NCI-H345 (cell line): Measurements from ENCODE around the gene RAD23B.

Experiments used
- DNase-seq: peaks from one replicate; lab custom pipeline; 2025; lab: John Stamatoyannopoulos, UW

Gene RAD23B

GRCh38 chr9:107268560-107268959 lies 14.5 kb upstream of the RAD23B start:
- no peak for DNase-seq

GRCh38 chr9:107269254-107269653 lies 13.8 kb upstream of the RAD23B start:
- no peak for DNase-seq

- DNase-seq: no peak
Observed at GRCh38 chr9:107269681-107270080, 13.4 kb upstream of the RAD23B start.

- DNase-seq: no peak
Observed at GRCh38 chr9:107270082-107270481, 13.0 kb upstream of the RAD23B start.

- no peak for DNase-seq
Observed at GRCh38 chr9:107270580-107270979, 12.5 kb upstream of the RAD23B start.

GRCh38 chr9:107273634-107274033 lies 9.4 kb upstream of the RAD23B start:
- no peak for DNase-seq

- no peak for DNase-seq
Observed at GRCh38 chr9:107274096-107274495, 9.0 kb upstream of the RAD23B start.

- no peak for DNase-seq
Observed at GRCh38 chr9:107274953-107275422, 8.1 kb upstream of the RAD23B start.

GRCh38 chr9:107275530-107275929 lies 7.5 kb upstream of the RAD23B start:
- no peak for DNase-seq

- no peak for DNase-seq
Observed at GRCh38 chr9:107276966-107277710, 5.9 kb upstream of the RAD23B start.

GRCh38 chr9:107277801-107278200 lies 5.3 kb upstream of the RAD23B start:
- DNase-seq: no peak

GRCh38 chr9:107279086-107279485 lies 4.0 kb upstream of the RAD23B start:
- DNase-seq: no peak

GRCh38 chr9:107280543-107280942 lies 2.5 kb upstream of the RAD23B start:
- DNase-seq: no peak

GRCh38 chr9:107281184-107281583 lies 1.9 kb upstream of the RAD23B start:
- no peak for DNase-seq

GRCh38 chr9:107281922-107282667 lies 984 bp upstream of the RAD23B start:
- DNase-seq: no peak

- DNase-seq: peak; percentile 62
Observed at GRCh38 chr9:107283623-107284616, 841 bp downstream of the RAD23B start.

- no peak for DNase-seq
Observed at GRCh38 chr9:107284636-107285035, 1.6 kb downstream of the RAD23B start.

GRCh38 chr9:107285286-107285685 lies 2.2 kb downstream of the RAD23B start:
- DNase-seq: no peak

GRCh38 chr9:107286057-107286456 lies 3.0 kb downstream of the RAD23B start:
- DNase-seq: no peak

GRCh38 chr9:107288701-107289100 lies 5.6 kb downstream of the RAD23B start:
- DNase-seq: no peak

GRCh38 chr9:107290619-107291018 lies 7.5 kb downstream of the RAD23B start:
- DNase-seq: no peak
